HG03439 (cell line): ENCODE measurements around the gene RALGPS1.

ENCODE experiments used
- ATAC-seq: cut with Tn5 transposase; IDR thresholded peaks from one replicate; pipeline ENCODE4 v1.9.1; 2021; ENCODE audit warnings: mild to moderate bottlenecking, moderate library complexity; ENCODE audit not compliant: unreplicated experiment

Gene RALGPS1

DNA sequence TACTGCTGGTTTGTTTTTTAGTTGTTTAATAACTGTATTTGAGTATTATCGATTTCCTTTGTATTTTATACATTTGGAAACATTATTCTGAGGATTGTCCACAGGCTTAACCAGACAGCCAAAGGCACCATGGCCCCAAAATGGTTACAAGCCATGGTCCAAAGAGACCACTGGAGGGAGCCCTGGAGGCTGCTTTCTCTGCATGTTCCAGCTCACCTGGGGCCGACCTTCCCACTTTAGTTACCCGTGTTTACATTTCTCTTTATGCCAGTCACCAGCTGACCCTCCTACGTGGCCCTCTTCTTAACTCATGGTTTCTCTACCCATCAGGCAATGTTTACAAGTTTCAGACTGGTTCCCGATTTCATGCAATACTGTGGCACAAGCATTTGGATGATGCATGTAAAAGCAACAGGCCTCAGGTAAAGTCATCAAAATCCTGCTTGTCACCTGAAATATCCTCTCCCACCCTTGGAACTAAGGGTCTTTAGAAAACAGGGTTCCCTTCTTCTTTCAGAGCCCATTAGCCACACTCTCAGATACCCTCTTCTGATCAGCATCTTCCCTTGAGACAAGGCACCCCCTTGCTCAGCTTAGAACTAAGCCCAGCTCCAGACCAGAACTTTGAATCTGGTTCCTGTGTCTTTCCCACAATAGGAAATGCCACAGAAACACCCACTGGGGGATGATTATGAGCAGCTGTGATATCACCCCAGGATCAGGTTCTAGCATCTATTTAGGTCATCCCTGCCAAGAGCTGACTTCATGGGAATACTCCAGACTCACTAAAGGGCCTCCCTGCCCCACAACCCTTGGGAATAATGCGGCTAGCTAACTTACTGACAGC is 300.1 kb downstream of the RALGPS1 start:
- ATAC-seq: no peak

DNA sequence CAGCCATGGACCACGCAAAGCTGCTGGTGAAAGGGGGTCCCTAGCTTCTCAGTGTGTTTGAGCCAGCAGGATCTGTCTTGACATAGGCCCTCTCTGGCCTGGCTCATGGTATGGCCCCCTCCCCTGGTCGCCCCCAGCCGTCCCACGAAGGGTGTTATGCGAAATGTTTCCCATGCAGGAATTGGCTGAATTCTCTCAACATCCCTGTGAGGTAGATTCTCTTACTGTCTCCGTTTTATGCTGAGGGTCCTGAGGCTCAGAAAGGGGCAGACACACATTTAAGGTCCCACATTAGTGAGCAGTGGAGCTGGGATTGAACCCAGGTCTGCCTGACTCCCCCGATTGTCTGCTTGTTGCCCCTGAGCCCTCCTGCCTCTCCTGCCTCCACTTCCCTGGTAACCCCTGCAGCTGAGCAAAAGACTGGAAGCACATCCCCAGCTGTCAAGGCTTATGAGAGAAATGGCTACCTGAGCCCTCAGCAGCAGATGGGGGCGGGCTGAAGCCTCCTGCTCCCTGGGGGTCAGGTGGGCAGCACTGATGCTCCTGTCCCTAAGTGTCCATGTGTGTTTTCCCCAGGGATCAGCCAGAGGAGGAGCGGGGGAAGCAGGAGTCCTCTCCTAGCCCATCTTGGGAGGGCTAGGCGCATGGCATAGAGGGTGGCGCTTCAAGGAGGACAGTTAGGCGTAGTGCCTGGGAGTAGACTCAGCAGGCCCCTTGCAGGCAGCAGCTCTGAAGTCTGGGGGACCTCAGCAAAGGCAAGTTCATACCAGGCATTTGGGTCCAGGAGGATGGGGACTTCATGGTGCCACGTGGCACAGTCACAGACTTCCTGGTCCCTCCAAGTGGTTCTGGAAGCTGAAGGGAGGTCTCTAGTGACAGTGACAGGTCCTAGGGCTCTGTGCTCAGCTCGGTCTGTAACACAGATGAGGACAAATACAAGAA is 301.0 kb downstream of the RALGPS1 start:
- ATAC-seq: no peak

DNA sequence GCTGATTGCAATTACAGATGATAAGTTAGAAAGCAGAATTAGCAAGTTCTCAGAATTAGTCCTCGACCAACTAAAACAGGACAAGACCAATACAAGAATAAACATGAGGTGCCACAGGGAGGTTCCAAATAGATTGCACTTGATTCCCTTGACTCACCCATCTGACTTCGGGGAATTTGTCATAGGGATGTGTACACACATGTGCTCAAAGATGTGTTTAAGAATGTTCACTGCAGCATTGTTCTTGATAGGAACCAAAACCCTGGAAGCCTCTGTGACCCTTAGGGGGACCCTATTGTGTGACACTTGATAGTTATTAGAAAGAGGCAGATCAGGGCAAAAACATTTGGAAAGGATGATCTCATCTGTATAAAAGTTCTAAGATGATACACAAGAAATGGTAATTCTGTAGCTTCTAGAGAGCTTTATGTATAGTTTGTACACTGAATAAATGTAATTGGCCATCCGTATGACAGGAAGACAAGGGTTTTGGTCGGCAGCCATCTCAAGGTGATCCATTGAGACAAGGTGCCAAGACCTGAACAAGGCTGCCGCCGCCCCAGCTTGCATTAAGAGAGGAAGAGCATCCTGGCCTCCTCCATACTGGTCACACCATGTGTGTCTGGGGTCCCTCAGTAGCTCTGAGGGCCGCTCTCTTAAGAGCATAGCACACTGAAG is 301.8 kb downstream of the RALGPS1 start:
- no peak for ATAC-seq

DNA sequence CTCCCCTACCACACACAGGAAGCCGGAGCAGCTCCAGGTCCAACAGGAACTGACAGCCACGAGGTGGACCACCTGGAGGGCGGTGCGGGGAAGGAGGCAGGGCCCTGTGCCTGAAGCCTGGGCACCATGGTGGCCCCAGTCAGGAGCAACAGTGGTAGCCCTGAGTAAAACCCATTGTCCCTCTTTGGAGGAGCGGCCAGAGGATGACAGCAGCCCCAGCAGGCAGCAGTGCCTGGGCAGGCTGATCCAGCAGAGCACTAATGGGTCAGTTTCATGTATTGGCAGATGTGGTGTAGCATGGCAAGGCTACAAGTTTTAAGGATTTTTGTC is 302.3 kb downstream of the RALGPS1 start:
- ATAC-seq: no peak

DNA sequence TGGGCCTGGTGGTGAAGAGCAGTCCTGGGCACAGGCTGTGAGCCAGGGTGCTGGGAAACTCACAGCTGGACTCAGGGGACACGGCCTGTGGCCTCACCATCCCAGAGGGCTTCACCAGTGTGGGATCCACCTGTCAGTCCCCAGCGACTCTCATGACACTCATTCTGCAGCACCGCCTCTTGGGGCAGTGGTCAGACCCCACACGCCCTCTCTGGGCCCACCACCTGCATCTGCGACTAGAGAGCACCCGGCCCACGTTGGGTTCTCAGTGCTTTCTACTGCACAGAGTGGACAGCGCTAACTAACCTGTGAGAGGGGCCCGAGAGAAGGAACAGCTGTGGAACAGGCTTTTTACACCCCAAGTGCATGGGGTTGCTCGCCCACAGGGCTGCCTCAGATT is 304.2 kb downstream of the RALGPS1 start:
- no peak for ATAC-seq

DNA sequence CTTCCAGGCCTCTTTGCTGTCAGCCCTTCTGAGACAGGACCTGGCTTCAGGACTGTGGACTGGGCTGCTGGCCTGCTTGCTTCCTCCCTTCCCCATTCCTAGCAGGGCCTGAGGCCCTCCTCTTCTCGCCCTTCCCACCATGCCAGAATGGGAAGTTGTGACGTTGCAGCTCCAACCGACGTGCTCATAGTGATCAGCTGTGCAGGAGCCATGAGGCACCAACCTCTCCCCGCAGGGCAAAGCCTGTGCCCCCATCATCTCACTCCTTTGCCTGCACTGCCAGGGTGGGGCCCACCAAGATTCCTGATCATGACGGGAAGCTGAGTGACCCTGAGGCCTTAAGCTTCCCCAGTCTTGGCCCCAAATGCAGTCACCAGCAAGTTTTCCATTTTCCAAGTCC is 304.9 kb downstream of the RALGPS1 start:
- ATAC-seq: no peak

DNA sequence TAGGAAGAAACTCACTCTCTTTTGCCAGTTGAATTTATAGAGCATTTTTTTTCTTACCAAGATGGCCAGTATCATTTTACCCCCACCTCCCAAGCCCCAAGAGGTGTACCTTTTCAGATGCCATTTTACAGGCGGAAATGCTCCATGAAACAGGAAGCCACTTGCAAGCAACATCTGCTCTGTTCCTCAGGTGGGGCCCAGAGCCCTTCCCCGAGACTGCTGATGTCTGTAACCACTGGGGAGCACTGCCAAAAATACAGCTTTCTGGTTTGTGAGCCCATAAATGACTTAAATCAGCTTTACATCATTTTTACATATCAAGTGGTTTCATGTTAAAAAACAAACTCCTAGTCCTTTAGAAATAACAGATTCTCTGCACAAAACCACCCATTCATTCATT is 307.1 kb downstream of the RALGPS1 start:
- no peak for ATAC-seq

DNA sequence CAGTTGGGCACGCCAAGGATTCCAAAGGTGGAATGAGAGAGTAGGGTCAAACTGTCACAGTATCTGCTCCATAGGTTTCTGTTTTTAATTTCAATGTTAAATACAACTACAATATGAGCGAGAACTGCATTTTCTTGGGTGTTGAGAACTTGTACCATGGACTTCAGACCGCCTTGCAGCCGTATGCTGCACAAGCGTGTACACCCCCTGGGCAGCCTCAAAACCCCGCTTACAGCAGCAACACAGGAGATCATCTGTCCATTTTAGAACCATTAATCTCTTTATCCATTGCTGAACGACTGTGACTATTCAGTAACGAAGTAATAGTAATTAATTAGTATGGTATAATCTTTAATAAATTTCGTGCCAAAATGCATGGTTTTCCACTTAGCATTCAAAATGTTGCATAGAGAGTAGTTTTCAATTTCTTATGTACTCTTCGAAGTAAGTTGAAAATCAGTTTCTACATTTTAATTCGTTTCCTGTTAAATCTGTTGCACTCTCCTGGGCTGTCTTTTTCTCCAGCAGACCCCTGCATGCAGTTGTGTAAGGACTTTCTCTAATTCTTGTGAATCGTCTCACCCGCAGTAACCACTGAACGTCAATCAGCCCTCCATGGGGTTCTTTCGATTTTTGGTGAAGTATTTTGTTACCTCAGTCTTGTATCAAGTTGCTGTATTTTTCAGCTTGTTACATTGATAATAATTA is 308.0 kb downstream of the RALGPS1 start:
- ATAC-seq: no peak

DNA sequence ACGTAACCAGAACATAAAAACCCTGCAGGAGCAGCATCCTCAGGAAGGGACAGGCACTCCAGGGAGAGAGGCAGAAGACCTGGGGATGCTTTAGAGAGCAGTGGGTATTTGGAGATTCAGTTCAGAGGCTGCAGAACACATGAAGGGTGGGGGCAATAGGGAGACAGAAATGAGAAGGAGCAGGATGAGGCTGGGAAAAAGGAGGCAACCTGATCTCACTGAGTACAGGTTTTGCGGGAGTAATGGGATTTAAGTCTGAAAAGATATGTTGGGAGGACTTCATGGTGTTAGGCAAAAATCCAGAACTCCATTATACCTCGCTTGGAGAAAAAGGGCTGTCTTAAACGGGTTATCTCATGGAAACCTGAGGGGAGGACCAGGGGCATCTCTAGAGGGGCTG is 308.7 kb downstream of the RALGPS1 start:
- ATAC-seq: no peak

DNA sequence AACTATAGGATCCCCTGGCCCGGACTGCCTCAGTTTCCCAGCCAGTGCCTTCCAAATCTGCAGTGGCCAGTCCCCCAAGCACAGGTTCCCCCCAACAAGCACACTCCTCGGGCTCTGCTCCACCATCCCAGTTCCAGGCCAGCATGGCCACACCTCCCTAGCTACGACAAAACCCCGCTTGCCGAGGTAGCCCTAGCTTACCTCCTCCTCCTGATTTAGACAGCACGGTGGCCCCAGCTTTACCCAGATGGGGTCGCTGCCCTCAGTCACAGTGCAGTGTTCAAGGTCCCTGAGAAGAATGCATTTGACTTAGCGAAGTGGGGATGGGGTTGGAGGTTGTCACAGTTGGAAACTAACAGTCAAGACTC is 309.2 kb downstream of the RALGPS1 start:
- no peak for ATAC-seq

DNA sequence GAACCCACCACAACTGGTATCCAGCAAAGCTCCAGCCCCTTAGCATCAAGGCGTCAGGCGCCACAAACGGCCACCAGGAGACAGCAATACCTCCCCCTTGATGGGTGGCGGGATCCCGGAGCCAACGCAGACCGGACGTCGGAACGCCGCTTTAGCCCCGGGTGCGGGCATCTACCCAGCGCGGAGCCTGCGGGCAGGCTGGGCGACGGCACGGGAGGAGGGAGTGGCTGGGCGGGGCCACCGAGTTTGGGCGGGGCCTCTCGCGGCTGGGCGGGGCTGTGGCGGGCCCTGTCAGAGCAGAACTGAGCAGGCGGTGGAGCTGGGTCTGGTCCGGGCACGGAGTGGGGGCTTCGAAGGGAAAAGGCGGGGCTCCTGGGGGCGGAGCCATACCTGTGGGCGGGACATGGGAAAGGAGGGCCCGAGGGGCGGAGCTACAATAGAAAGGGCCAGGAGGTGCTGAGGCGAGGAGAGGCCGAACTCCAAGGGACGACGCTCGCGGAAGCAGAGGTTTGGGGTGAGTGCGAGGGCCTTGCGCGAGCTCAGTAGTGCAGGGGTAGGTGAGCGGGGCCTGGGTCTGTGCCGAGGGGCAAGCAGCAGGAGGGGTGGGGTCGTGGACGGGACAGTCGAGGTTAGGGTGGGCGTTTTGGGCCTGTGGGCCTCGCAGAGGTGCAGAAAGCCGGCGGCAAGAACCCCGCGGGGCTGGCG is 309.7 kb downstream of the RALGPS1 start:
- ATAC-seq: peak; percentile 63

DNA sequence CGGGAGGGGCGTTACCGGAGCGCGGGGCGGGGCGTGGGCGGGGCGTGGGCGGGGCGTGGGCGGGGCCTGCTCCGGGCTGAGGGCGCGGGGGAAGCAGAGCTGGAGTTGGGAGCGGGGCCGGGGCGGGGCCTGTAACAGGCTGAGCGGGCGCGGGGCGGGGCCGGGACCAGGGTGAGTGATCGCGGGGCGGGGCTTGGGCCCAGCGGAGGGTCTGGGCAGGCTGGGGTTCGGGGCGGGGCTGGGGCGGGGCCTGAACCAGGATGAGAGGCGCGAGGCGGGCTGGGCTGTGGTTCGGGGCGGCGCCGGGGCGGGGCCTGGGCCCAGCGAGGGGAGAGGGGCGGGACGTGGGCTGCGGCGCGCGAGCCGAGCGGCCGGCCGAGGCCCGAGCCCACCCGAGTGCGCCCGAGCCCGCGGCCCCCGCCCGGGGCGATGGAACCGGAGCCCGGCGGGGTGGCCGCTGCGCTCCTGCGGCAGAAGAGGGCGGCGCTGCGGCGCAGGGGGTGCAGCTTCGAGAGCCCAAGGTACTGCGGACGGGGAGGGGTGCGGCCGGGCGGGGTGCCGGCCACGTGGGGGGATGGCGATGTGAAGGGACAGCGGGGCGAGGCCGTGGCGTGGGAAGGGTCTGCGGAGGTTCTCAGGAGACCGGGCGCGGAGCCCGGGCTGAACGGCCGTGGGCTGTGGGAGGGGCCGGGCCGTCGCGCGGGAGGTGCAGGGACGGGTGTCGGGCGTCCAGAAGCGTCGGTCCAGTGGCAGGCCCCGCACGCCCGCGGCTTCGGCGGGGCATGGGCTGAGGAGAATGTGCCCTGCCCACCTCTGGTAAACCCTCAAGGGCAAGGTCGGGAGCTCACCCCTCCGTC is 310.5 kb downstream of the RALGPS1 start:
- ATAC-seq: peak; percentile 46

DNA sequence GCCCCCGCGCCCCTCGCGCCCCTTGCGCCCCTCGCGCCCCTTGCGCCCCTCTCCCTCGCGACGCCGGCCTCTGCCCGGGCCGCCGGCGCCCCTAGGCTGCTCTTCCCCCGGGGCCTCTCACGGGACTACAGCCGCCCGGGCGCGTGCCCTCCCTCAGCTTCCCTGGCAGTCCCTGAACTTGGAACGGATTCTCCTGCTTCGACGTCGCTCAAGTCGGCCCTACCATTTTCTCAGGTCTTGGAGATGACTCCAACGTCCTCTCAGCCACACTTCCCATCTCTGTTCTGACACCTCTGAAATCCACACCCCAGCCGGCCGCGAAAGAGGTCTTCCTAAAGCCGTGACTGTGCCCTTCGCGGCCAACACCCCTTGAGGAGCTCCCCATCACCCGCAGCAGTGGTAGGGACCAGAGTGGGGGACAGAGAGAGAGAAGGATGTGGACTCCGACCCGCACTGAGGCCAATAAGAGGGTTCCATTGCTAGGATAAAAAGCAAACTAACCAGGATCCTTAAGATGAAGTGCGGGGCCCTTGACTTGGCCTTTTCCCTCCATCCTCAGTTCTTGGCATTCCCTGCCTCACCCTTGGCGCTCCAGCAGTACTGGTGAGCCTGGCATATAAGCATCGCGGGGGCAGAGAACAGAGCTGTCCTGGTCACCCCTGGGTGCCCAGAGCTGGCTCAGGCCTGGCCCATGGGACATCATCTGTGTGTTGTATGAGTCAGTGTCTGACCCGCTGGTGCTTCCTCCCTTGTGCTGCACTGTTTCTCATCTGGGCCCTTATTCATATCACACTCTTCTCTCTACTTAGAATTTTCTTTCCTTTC is 311.4 kb downstream of the RALGPS1 start:
- no peak for ATAC-seq

DNA sequence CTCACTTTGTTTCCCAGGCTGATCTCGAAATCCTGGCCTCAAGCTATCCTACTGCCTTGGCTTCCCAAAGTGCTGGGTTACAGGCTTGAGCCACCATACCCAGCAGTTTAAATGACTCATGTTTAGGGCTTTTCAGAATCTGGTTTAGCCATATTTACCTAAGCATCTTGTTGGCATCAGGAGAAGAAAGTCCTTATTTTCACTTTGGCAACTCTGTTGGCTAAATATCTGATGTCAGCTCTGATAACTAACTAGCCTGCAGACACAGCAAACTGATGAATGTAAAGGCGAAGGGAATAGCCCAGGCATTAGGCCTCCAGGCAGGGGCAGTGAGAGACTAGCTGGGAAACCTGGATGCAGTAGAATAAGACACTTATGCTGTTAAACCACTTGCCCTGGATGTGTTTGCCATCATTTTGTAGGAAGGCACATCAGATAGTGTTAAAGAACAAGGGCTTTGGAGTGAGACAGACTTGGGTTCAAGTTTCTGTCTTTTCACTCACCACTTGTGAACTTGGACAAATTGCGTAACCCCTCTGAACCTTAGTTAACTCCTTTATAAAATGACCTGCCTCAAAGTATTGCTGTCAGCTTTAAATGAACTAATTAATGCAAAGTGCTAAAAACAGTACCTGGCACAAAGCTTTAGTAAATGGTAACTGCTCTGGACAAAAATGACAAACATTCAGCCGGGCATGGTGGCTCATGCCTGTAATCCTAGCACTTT is 315.3 kb downstream of the RALGPS1 start:
- no peak for ATAC-seq

DNA sequence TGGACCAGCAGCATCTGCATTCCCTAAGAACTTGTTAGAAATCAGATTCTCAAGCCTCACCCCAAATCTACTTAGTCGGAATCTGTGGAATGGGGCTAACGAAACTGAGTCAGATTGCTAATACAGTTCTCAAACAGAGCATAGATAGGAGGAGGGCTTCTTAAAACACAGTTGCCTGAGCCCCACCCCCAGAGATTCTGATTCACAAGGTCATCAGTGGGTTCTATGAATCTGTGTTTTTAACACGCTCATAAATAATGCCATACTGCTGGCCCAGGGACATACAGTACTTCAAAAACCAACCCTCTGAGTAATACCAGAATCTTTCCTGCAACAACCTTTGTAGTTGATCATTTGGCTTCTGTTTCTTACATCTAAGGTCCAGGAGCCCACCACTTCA is 317.1 kb downstream of the RALGPS1 start:
- ATAC-seq: no peak

DNA sequence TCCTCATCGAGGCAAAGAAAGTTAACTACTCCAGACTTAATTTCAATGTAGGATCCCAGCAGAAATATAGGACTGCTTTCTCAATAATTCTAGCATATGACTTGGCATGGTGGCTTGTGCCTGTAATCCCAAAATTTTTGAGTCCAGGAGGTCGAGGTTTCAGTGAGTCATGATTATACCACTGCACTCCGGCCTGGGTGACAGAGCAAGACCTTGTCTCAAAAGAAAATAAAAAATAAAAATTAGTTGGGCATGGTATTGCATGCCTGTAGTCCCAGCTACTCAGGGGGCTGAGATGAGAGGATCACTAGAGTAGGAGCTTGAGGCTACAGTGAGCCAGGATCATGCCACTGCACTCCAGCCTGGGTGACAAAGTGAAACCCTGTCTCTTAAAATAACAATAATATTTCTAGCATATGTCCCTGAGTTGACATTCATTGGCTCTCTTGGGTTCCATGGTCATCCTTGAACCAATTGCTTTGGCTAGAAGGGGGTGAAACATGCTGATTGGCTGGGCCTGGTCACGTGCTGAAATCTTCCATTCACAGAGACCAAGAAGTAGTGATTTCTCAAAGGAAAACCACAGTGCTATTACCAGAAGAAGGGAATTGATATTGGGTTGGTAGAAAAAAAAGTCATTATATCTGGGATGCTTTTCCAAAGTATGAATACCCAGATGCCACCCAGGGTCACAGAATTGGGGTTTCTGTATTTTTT is 318.4 kb downstream of the RALGPS1 start:
- ATAC-seq: no peak

DNA sequence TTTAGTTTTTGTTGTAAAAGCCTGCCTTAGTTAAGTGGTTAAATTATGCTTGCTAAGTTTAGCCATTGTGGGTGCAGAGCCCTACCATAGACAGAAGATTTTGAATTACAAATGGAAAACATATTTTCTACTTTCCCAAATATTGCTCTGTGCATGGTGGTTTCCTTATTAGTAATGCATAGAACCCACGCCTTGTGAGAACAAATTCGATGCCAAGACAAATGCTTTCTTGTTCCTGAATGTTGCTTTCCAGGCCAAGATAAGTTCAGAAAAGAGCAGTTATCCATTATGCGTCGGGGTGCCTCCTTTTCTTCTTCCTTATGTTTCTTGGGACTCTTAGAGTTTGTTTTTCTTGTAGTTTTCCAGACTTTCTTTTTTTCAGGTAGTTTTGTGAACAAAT is 319.0 kb downstream of the RALGPS1 start:
- no peak for ATAC-seq
